Effector memory CD4-positive, alpha-beta T cell (primary cell): ENCODE data around the gene MAP3K5.

Source experiments
- DNase-seq, 3 donors: peaks; one replicate each; pipeline ENCODE4 v3.0.0-alpha.2; 2020
- H3K27ac ChIP-seq: 2 replicates; pipeline ENCODE4 v1.7.0; 2013; ENCODE audit warnings: mild to moderate bottlenecking, low read length, moderate library complexity; ENCODE audit not compliant: insufficient read depth, poor library complexity, severe bottlenecking
- H3K27me3 ChIP-seq: replicated peaks from 2 replicates; pipeline ENCODE4 v1.7.0; 2013; ENCODE audit warnings: mild to moderate bottlenecking, low read length; ENCODE audit not compliant: insufficient read depth, control insufficient read depth, poor library complexity, severe bottlenecking
- H3K36me3 ChIP-seq: 2 replicates; pipeline ENCODE4 v1.7.0; 2013; ENCODE audit warnings: mild to moderate bottlenecking, low read length, moderate library complexity; ENCODE audit not compliant: control insufficient read depth, insufficient read depth
- H3K4me1 ChIP-seq: 2 replicates; pipeline ENCODE4 v1.7.0; 2013; ENCODE audit warnings: low read length, mild to moderate bottlenecking; ENCODE audit not compliant: control insufficient read depth, insufficient read depth, poor library complexity, severe bottlenecking
- H3K4me3 ChIP-seq: 2 replicates; pipeline ENCODE4 v1.7.0; 2013; ENCODE audit warnings: low read length, low read depth, mild to moderate bottlenecking; ENCODE audit not compliant: insufficient read depth, poor library complexity, severe bottlenecking
- H3K9me3 ChIP-seq: 2 replicates; pipeline ENCODE4 v1.7.0; 2013; ENCODE audit warnings: mild to moderate bottlenecking, low read length, moderate library complexity; ENCODE audit not compliant: control insufficient read depth

Gene MAP3K5

GRCh38 chr6:136552054-136552453 is 240.2 kb downstream of the MAP3K5 start:
- H3K4me3 ChIP-seq: no peak overlapping the region
- peaks cover 12% of the 10 kb centered on the region for H3K4me1 ChIP-seq
- no peak overlapping the region for H3K27ac ChIP-seq
- DNase-seq: no peak
- H3K27me3 ChIP-seq: peaks cover 13% of the 10 kb centered on the region
- H3K9me3 ChIP-seq: no peaks in the 10 kb centered on the region
- peaks cover 6% of the 10 kb centered on the region for H3K36me3 ChIP-seq

- H3K4me3 ChIP-seq: peak overlapping the region; percentile 64
- peaks cover 12% of the 10 kb centered on the region for H3K4me1 ChIP-seq
- no peak overlapping the region for H3K27ac ChIP-seq
- DNase-seq: no peak
- no peaks in the 10 kb centered on the region for H3K36me3 ChIP-seq
- peaks cover 20% of the 10 kb centered on the region for H3K27me3 ChIP-seq
- H3K9me3 ChIP-seq: no peaks in the 10 kb centered on the region
Measured at GRCh38 chr6:136551103-136551502, 241.2 kb downstream of the MAP3K5 start.

- H3K4me3 ChIP-seq: peak within 1 kb of the TSS; percentile 64
- H3K27ac ChIP-seq: no peak within 1 kb of the TSS
- no peaks in the 10 kb centered on the region for H3K9me3 ChIP-seq
- no peaks in the 10 kb centered on the region for H3K36me3 ChIP-seq
- peaks cover 20% of the 10 kb centered on the region for H3K27me3 ChIP-seq
- DNase-seq: peak; percentile 45 to 65 (median 57)
- H3K4me1 ChIP-seq: peaks cover 12% of the 10 kb centered on the region
Measured at GRCh38 chr6:136550330-136551071, 241.8 kb downstream of the MAP3K5 start, which contains the start of gene MAP7. Gene MAP7 (minus strand): TSS chr6:136550422. CDS start chr6:136550408, 14 bp downstream.

- Histone ChIP-seq H3K4me3 (peak overlapping the region; percentile 64), H3K27ac (no peak overlapping the region)
Measured at GRCh38 chr6:136550045-136550329, 242.3 kb downstream of the MAP3K5 start.

GRCh38 chr6:136549300-136550044 is 242.8 kb downstream of the MAP3K5 start:
- Histone ChIP-seq H3K4me3 (peak overlapping the region; percentile 39), H3K27ac (no peak overlapping the region), H3K36me3 (no peaks in the 10 kb centered on the region), H3K4me1 (peaks cover 12% of the 10 kb centered on the region), H3K27me3 (peaks cover 20% of the 10 kb centered on the region), H3K9me3 (no peaks in the 10 kb centered on the region)
- DNase-seq: peak in 1 of 3 donors; percentile 0

More at GRCh38 chr6:136550045-136550329, 242.3 kb downstream of the MAP3K5 start:
- Histone ChIP-seq H3K27me3 (peaks cover 20% of the 10 kb centered on the region), H3K9me3 (no peaks in the 10 kb centered on the region), H3K36me3 (no peaks in the 10 kb centered on the region), H3K4me1 (peaks cover 12% of the 10 kb centered on the region)
- DNase-seq: no peak

- DNase-seq: no peak
- Histone ChIP-seq H3K4me3 (no peak overlapping the region), H3K4me1 (peaks cover 12% of the 10 kb centered on the region), H3K27ac (no peak overlapping the region), H3K27me3 (peaks cover 20% of the 10 kb centered on the region), H3K36me3 (no peaks in the 10 kb centered on the region), H3K9me3 (no peaks in the 10 kb centered on the region)
Measured at GRCh38 chr6:136548582-136549299, 243.5 kb downstream of the MAP3K5 start.

GRCh38 chr6:136547871-136548270 is 244.4 kb downstream of the MAP3K5 start:
- Histone ChIP-seq H3K9me3 (no peaks in the 10 kb centered on the region), H3K4me1 (peaks cover 12% of the 10 kb centered on the region), H3K4me3 (no peak overlapping the region), H3K36me3 (no peaks in the 10 kb centered on the region), H3K27me3 (peaks cover 20% of the 10 kb centered on the region), H3K27ac (no peak overlapping the region)
- DNase-seq: no peak

GRCh38 chr6:136547336-136547735 is 244.9 kb downstream of the MAP3K5 start:
- no peak overlapping the region for H3K4me3 ChIP-seq
- H3K27me3 ChIP-seq: peaks cover 20% of the 10 kb centered on the region
- peaks cover 12% of the 10 kb centered on the region for H3K4me1 ChIP-seq
- no peaks in the 10 kb centered on the region for H3K9me3 ChIP-seq
- H3K36me3 ChIP-seq: no peaks in the 10 kb centered on the region
- DNase-seq: no peak
- no peak overlapping the region for H3K27ac ChIP-seq

- H3K4me1 ChIP-seq: peaks cover 12% of the 10 kb centered on the region
- no peaks in the 10 kb centered on the region for H3K9me3 ChIP-seq
- no peak overlapping the region for H3K27ac ChIP-seq
- peaks cover 20% of the 10 kb centered on the region for H3K27me3 ChIP-seq
- no peaks in the 10 kb centered on the region for H3K36me3 ChIP-seq
- DNase-seq: no peak
- H3K4me3 ChIP-seq: no peak overlapping the region
Measured at GRCh38 chr6:136546331-136546730, 245.9 kb downstream of the MAP3K5 start.

- Histone ChIP-seq H3K27me3 (peaks cover 16% of the 10 kb centered on the region), H3K4me1 (peaks cover under 1% of the 10 kb centered on the region), H3K4me3 (no peak overlapping the region), H3K27ac (no peak overlapping the region), H3K9me3 (no peaks in the 10 kb centered on the region), H3K36me3 (no peaks in the 10 kb centered on the region)
- DNase-seq: no peak
Measured at GRCh38 chr6:136544326-136544725, 248.0 kb downstream of the MAP3K5 start.
